GM23338 (cell line): ENCODE results near the gene CARMIL1. TPM values are rescaled to one million over a fixed set of nuclear protein-coding genes. Genes with fewer than 3 reads are reported as not detected.

Source experiments
- ATAC-seq: fragments of 200-7000 bp; cut with Tn5 transposase; 3 replicates; pipeline ENCODE4 v1.9.1; 2020
- DNase-seq: peaks from one replicate; pipeline ENCODE4 v3.0.0-alpha.2; 2015; ENCODE audit warnings: low spot score
- H2AFZ ChIP-seq: fragments of 200-600 bp; sonication (generic); 2 replicates; pipeline ENCODE4 v1.8.0; 2016; ENCODE audit warnings: antibody characterized with exemption, mild to moderate bottlenecking, moderate library complexity
- H3F3A ChIP-seq: fragments of 200-600 bp; sonication (generic); replicated peaks from 2 replicates; pipeline ENCODE4 v1.8.0; 2017; ENCODE audit warnings: antibody characterized with exemption, mixed run types, low read depth
- H3K27ac ChIP-seq: fragments of 200-600 bp; sonication (generic); 2 replicates; pipeline ENCODE4 v1.6.1; 2016; ENCODE audit warnings: low read depth
- H3K27me3 ChIP-seq: fragments of 200-600 bp; sonication (generic); 2 replicates; pipeline ENCODE4 v1.8.0; 2016; ENCODE audit warnings: mild to moderate bottlenecking, mixed run types, moderate library complexity; ENCODE audit not compliant: insufficient read depth
- H3K36me3 ChIP-seq: fragments of 200-600 bp; sonication (generic); 2 replicates; pipeline ENCODE4 v1.8.0; 2016; ENCODE audit warnings: mild to moderate bottlenecking; ENCODE audit not compliant: insufficient read depth
- H3K4me1 ChIP-seq: fragments of 200-600 bp; sonication (generic); 2 replicates; pipeline ENCODE4 v1.8.0; 2016; ENCODE audit warnings: mild to moderate bottlenecking, moderate library complexity; ENCODE audit not compliant: insufficient read depth
- H3K4me2 ChIP-seq: fragments of 200-600 bp; sonication (generic); 2 replicates; pipeline ENCODE4 v1.7.1; 2017; ENCODE audit warnings: mixed run types
- H3K4me3 ChIP-seq: fragments of 200-600 bp; sonication (generic); 2 replicates; pipeline ENCODE4 v1.6.1; 2016; ENCODE audit warnings: mixed run types
- H3K79me2 ChIP-seq: fragments of 200-600 bp; sonication (generic); replicated peaks from 2 replicates; pipeline ENCODE4 v1.8.0; 2017; ENCODE audit warnings: mild to moderate bottlenecking; ENCODE audit not compliant: insufficient read depth
- H3K9me2 ChIP-seq: fragments of 200-600 bp; sonication (generic); 2 replicates; pipeline ENCODE4 v1.8.0; 2017; ENCODE audit not compliant: insufficient read depth
- H4K20me1 ChIP-seq: fragments of 200-600 bp; sonication (generic); replicated peaks from 2 replicates; pipeline ENCODE4 v1.8.0; 2017; ENCODE audit warnings: mild to moderate bottlenecking; ENCODE audit not compliant: insufficient read depth
- H3K27ac Mint-ChIP-seq: 2 replicates; pipeline ENCODE4 v1.8.0; 2020; ENCODE audit warnings: inconsistent platforms, mild to moderate bottlenecking, moderate library complexity, mixed read lengths
- H3K27me3 Mint-ChIP-seq: 3 replicates; pipeline ENCODE4 v1.8.0; 2022; ENCODE audit warnings: low read depth, mild to moderate bottlenecking, moderate library complexity, mixed read lengths, inconsistent platforms; ENCODE audit not compliant: insufficient read depth, poor library complexity
- H3K36me3 Mint-ChIP-seq: 3 replicates; pipeline ENCODE4 v1.8.0; 2021; ENCODE audit warnings: low read depth, mild to moderate bottlenecking, inconsistent platforms, moderate library complexity, mixed read lengths
- H3K4me1 Mint-ChIP-seq: 3 replicates; pipeline ENCODE4 v1.8.0; 2020; ENCODE audit warnings: mild to moderate bottlenecking, inconsistent platforms, mixed read lengths
- H3K4me3 Mint-ChIP-seq: 3 replicates; pipeline ENCODE4 v1.8.0; 2021; ENCODE audit warnings: moderate library complexity, mild to moderate bottlenecking, inconsistent platforms, mixed read lengths
- H3K9me3 Mint-ChIP-seq: 3 replicates; pipeline ENCODE4 v1.8.0; 2020; ENCODE audit warnings: moderate library complexity, mild to moderate bottlenecking, inconsistent platforms, mixed read lengths
- CREB1 ChIP-seq: fragments of 250-450 bp; sonication (Bioruptor Pico); IDR thresholded peaks from 2 replicates; pipeline ENCODE4 v1.5.0; 2020; ENCODE audit warnings: low read depth, mild to moderate bottlenecking, moderate library complexity
- CTCF ChIP-seq, 2 experiments: fragments of 200-600 bp in 1 of 2; sonication (generic) in 1 of 2; conservative IDR thresholded peaks; 2 replicates each; pipeline versions ENCODE4 v1.5.1 to v1.6.1; 2016 to 2017; ENCODE audit warnings: antibody characterized with exemption in 2 of 2, low read depth in 2 of 2, mild to moderate bottlenecking in 2 of 2, moderate library complexity in 1 of 2
- ETS1 ChIP-seq: IDR thresholded peaks from 2 replicates; pipeline ENCODE4 v1.6.1; 2016; ENCODE audit warnings: antibody characterized with exemption
- EZH2 ChIP-seq: fragments of 200-600 bp; sonication (generic); IDR thresholded peaks from one replicate; pipeline ENCODE4 v1.8.0; 2017; ENCODE audit warnings: antibody characterized with exemption, mild to moderate bottlenecking, low read depth; ENCODE audit not compliant: unreplicated experiment
- EZH2phosphoT487 ChIP-seq: fragments of 200-600 bp; sonication (generic); IDR thresholded peaks from one replicate; pipeline ENCODE4 v1.8.1; 2018; ENCODE audit warnings: antibody characterized with exemption; ENCODE audit not compliant: unreplicated experiment
- NANOG ChIP-seq: IDR thresholded peaks from 2 replicates; pipeline ENCODE4 v1.6.1; 2016; ENCODE audit warnings: antibody characterized with exemption, borderline replicate concordance
- POLR2AphosphoS5 ChIP-seq: IDR thresholded peaks from 2 replicates; pipeline ENCODE4 v1.6.1; 2016; ENCODE audit warnings: antibody characterized with exemption, low read depth
- REST ChIP-seq: IDR thresholded peaks from one replicate; pipeline ENCODE4 v1.6.1; 2018; ENCODE audit warnings: antibody characterized with exemption; ENCODE audit not compliant: unreplicated experiment
- ZNF114 ChIP-seq: fragments of 250-450 bp; sonication (Bioruptor Pico); IDR thresholded peaks from 2 replicates; pipeline ENCODE4 v1.5.0; 2020; ENCODE audit warnings: mild to moderate bottlenecking, moderate library complexity
- ZNF462 ChIP-seq: fragments of 250-450 bp; sonication (Bioruptor Pico); IDR thresholded peaks from 2 replicates; pipeline ENCODE4 v1.5.0; 2020; ENCODE audit warnings: mild to moderate bottlenecking, moderate library complexity
- polyA plus RNA-seq: library from polyadenylated mRNA; unstranded; fragments of >200 nt; fragmentation: Nextera tagmentation; extraction: Ambion mirVana; gene quantifications from 2 replicates; pipeline ENCODE4 v1.2.1, GENCODE V29; 2016
- total RNA-seq: library from RNA; depleted of rRNA; stranded (reverse); fragments of >200 nt; shearing (Covaris generic); gene quantifications from 2 replicates; pipeline ENCODE4 v1.2.3, GENCODE V29; 2014

The CARMIL1 gene
- total and polyA plus RNA-seq, 2 experiments from 2014 or later: 43.2 to 66.9 TPM

GRCh38 chr6:25384967-25385366, 105.8 kb downstream of the CARMIL1 start (continued):
- no peak for TF ChIP-seq ETS1
- TF ChIP-seq EZH2: no peak
- no peak for TF ChIP-seq ZNF114 (CRISPR knock-in tag)
- TF ChIP-seq POLR2AphosphoS5: no peak
- TF ChIP-seq EZH2phosphoT487: no peak
- no peak for TF ChIP-seq REST
- TF ChIP-seq CREB1 (CRISPR knock-in tag): no peak
- no peak for TF ChIP-seq NANOG

- no peaks in the 10 kb centered on the region; the same call in 2 of the 3 replicates for H3K9me3 Mint-ChIP-seq
- no peak overlapping the region for H3K4me3 Mint-ChIP-seq
- Histone ChIP-seq H3K4me1 (peaks cover 9% of the 10 kb centered on the region; the same call in 1 of the 2 replicates), H3K36me3 (no peaks in the 10 kb centered on the region), H3K4me2 (no peak overlapping the region), H3K9me2 (no peaks in the 10 kb centered on the region), H3K27me3 (no peaks in the 10 kb centered on the region), H3F3A (no peaks in the 10 kb centered on the region), H4K20me1 (no peaks in the 10 kb centered on the region; the same call in 1 of the 2 replicates), H3K79me2 (peaks cover 92% of the 10 kb centered on the region), H3K4me3 (no peak overlapping the region), H3K27ac (no peak overlapping the region), H2AFZ (no peak overlapping the region)
- H3K4me1 Mint-ChIP-seq: peaks cover 7% of the 10 kb centered on the region
- H3K36me3 Mint-ChIP-seq: peaks cover under 1% of the 10 kb centered on the region; the same call in 2 of the 3 replicates
- peaks cover 3% of the 10 kb centered on the region for H3K27me3 Mint-ChIP-seq
- DNase-seq: no peak
- ATAC-seq: no peak
- no peak overlapping the region for H3K27ac Mint-ChIP-seq
- TF ChIP-seq CTCF (conservative IDR thresholded peaks at IDR 0.05; ENCODE audit: low read depth in 2 of 2) (no peak), ZNF462 (CRISPR knock-in tag) (no peak)
Observed at GRCh38 chr6:25387483-25387882, 108.3 kb downstream of the CARMIL1 start.
